ENCODE results near the gene CAST. TPM values are rescaled to one million over a fixed set of nuclear protein-coding genes. Genes with fewer than 3 reads are reported as not detected.

Gene CAST
- total RNA-seq, 1 experiment from 2014 or later, result 52.3 TPM

DNA sequence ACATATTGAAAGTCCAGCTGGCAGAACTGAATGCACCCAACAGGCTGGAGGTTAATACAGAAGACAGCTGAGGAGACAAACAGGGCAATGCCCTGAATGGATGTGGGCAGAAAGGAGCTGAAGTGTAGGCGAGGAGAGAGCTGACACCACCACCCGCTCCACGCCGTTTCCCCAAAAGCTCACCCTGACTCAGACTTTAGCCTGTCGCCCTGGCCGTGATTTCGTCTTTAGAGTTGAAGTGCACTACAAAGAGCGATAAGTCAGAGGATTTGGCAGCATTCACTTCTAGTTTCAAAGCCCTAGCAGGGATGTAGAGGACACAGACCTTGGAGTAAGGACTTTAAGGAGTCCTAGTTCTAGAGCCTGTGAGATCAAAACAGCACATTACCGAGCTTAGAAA is 147.7 kb downstream of the CAST start:
- no peak overlapping the region for H3K56ac ChIP-seq (ENCODE audit: insufficient read length, low read depth, low read length)
- H2AK5ac ChIP-seq (ENCODE audit: insufficient read length, low read length), result no peak overlapping the region
- no peaks in the 10 kb centered on the region for H4K20me1 ChIP-seq (ENCODE audit: control insufficient read depth, insufficient read depth, insufficient read length)
- Mint-ChIP-seq H3K36me3 (ENCODE audit: insufficient read depth in 1 of 3, low read depth in 3 of 3) (no peaks in the 10 kb centered on the region), H3K27ac (no peak overlapping the region), H3K4me1 (peaks cover 21 to 22% of the 10 kb centered on the region in 2 experiments), H3K4me3 (no peak overlapping the region), H3K9me3 (no peaks in the 10 kb centered on the region; a peak in 1 of 5 replicates), H3K27me3 (ENCODE audit: low read depth) (peaks cover 17% of the 10 kb centered on the region)
- H3T11ph ChIP-seq (ENCODE audit: low read length), result no peak overlapping the region
- no peaks in the 10 kb centered on the region for H3K79me2 ChIP-seq (ENCODE audit: insufficient read depth, low read length)
- H3K18ac ChIP-seq (ENCODE audit: insufficient read length, low read depth, low read length), result no peak overlapping the region
- no peak overlapping the region for H2BK15ac ChIP-seq (ENCODE audit: low read depth, low read length)
- no peaks in the 10 kb centered on the region for H3K27me3 ChIP-seq (ENCODE audit: insufficient read depth, low read length)
- no peaks in the 10 kb centered on the region for H3K4me1 ChIP-seq (ENCODE audit: insufficient read depth, low read length)
- no peak overlapping the region for H2BK20ac ChIP-seq (ENCODE audit: low read depth, low read length, poor library complexity, severe bottlenecking)
- H4K5ac ChIP-seq (ENCODE audit: insufficient read length, low read depth, low read length), result no peak overlapping the region
- no peak overlapping the region for H2AFZ ChIP-seq (ENCODE audit: low read length)
- H4K8ac ChIP-seq (replicated peaks; ENCODE audit: insufficient read length, low read depth, low read length), result no peak overlapping the region
- no peak for DNase-seq
- H2BK120ac ChIP-seq (ENCODE audit: low read depth, low read length, poor library complexity, severe bottlenecking), result no peak overlapping the region
- no peaks in the 10 kb centered on the region for H3K9me3 ChIP-seq (ENCODE audit: control insufficient read depth, low read depth, low read length)
- WGBS (ENCODE audit: extremely low coverage, insufficient read length, low lambda C conversion rate), result no CpG with 5 or more reads among the region's 9 CpGs
- H3K79me1 ChIP-seq (ENCODE audit: insufficient read depth, low read depth, low read length, poor library complexity, severe bottlenecking), result no peaks in the 10 kb centered on the region
- no peak overlapping the region for H2BK12ac ChIP-seq (ENCODE audit: insufficient read length, low read depth, low read length)
- no peak overlapping the region for H3K4ac ChIP-seq (ENCODE audit: low read depth, low read length)
- no peak overlapping the region for H3K14ac ChIP-seq (ENCODE audit: insufficient read depth, low read length)
- H3K9ac ChIP-seq (ENCODE audit: extremely low read depth, insufficient read length, low read length), result no peak overlapping the region
- no peak overlapping the region for H2BK5ac ChIP-seq (ENCODE audit: insufficient read length, low read length)
- H3K27ac ChIP-seq (ENCODE audit: insufficient read length, low read depth, low read length), result no peak overlapping the region
- no peak overlapping the region for H3K23ac ChIP-seq (ENCODE audit: insufficient read length, low read depth, low read length)
- H4K91ac ChIP-seq (ENCODE audit: insufficient read length, low read depth, low read length), result no peak overlapping the region
- H3K23me2 ChIP-seq (ENCODE audit: insufficient read length, low read depth, low read length, poor library complexity, severe bottlenecking), result peaks cover 5% of the 10 kb centered on the region
- TF ChIP-seq, protein P1, sequence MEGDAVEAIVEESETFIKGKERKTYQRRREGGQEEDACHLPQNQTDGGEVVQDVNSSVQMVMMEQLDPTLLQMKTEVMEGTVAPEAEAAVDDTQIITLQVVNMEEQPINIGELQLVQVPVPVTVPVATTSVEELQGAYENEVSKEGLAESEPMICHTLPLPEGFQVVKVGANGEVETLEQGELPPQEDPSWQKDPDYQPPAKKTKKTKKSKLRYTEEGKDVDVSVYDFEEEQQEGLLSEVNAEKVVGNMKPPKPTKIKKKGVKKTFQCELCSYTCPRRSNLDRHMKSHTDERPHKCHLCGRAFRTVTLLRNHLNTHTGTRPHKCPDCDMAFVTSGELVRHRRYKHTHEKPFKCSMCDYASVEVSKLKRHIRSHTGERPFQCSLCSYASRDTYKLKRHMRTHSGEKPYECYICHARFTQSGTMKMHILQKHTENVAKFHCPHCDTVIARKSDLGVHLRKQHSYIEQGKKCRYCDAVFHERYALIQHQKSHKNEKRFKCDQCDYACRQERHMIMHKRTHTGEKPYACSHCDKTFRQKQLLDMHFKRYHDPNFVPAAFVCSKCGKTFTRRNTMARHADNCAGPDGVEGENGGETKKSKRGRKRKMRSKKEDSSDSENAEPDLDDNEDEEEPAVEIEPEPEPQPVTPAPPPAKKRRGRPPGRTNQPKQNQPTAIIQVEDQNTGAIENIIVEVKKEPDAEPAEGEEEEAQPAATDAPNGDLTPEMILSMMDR (conservative IDR thresholded peaks at IDR 0.05), result no peak
- no peak overlapping the region for H3K4me2 ChIP-seq (ENCODE audit: insufficient read depth, insufficient read length, low read length)

All from H9 (cell line).